SK-N-SH (cell line): ENCODE measurements around the gene ERC2. TPM values are rescaled to one million over a fixed set of nuclear protein-coding genes. Genes with fewer than 3 reads are reported as not detected.

Experiments
- CTCF ChIA-PET: fragments of 300-600, 350-600 bp; formaldehyde crosslinking; extraction: SDS; loops from one replicate; lab custom pipeline; 2021; lab: Yijun Ruan, JAX
- POLR2A ChIA-PET: fragments of 350-600 bp; sonication (Branson Sonifier 250); formaldehyde crosslinking; extraction: SDS; loops from one replicate; lab custom pipeline; 2020; ENCODE audit warnings: antibody characterized with exemption, inconsistent platforms; lab: Yijun Ruan, JAX
- DNase-seq: peaks from one replicate; pipeline ENCODE4 v3.0.0; 2012
- H2AFZ ChIP-seq: fragments of 200-600 bp; sonication (generic); 2 replicates; pipeline ENCODE4 v1.8.1; 2016; ENCODE audit warnings: antibody characterized with exemption, mild to moderate bottlenecking, low read depth
- H3F3A ChIP-seq: fragments of 200-600 bp; sonication (generic); replicated peaks from 2 replicates; pipeline ENCODE3; 2016; ENCODE audit warnings: antibody characterized with exemption, mild to moderate bottlenecking; ENCODE audit not compliant: insufficient read depth
- H3K27ac ChIP-seq, 2 experiments: fragments of 200-500 bp in 1 of 2; fragments of 200-600 bp in 1 of 2; sonication (Bioruptor generic) in 1 of 2; sonication (generic), shearing (Covaris generic) in 1 of 2; 2 replicates each; pipeline versions ENCODE4 v1.5.1 to v1.6.1; 2014 to 2016; ENCODE audit warnings: low read depth in 2 of 2, inconsistent platforms in 1 of 2, low read length in 1 of 2, mild to moderate bottlenecking in 1 of 2, mixed read lengths in 1 of 2
- H3K27me3 ChIP-seq: fragments of 200-600 bp; sonication (generic), shearing (Covaris generic); 2 replicates; pipeline ENCODE4 v1.6.1; 2016; ENCODE audit warnings: mixed run types; ENCODE audit not compliant: insufficient read depth
- H3K36me3 ChIP-seq, 2 experiments: fragments of 200-500 bp in 1 of 2; fragments of 200-600 bp in 1 of 2; sonication (Bioruptor generic) in 1 of 2; sonication (generic) in 1 of 2; replicated peaks in 1 of 2; 2 replicates each; pipeline versions ENCODE3 to v1.5.1; 2014 to 2016; ENCODE audit warnings: low read length in 1 of 2, mild to moderate bottlenecking in 1 of 2; ENCODE audit not compliant: insufficient read depth in 2 of 2, control insufficient read depth in 1 of 2
- H3K4me1 ChIP-seq, 2 experiments: fragments of 200-500 bp in 1 of 2; fragments of 200-600 bp in 1 of 2; sonication (Bioruptor generic) in 1 of 2; sonication (generic), shearing (Covaris generic) in 1 of 2; 2 replicates each; pipeline versions ENCODE4 v1.5.1 to v1.6.1; 2014 to 2016; ENCODE audit warnings: low read depth in 1 of 2, low read length in 1 of 2, mixed run types in 1 of 2; ENCODE audit not compliant: insufficient read depth in 2 of 2, control insufficient read depth in 1 of 2
- H3K4me2 ChIP-seq: fragments of 200-600 bp; sonication (generic), shearing (Covaris generic); 2 replicates; pipeline ENCODE4 v1.6.1; 2017; ENCODE audit warnings: mixed run types
- H3K4me3 ChIP-seq, 2 experiments: fragments of 200-500 bp in 1 of 2; fragments of 200-600 bp in 1 of 2; sonication (Bioruptor generic) in 1 of 2; sonication (generic), shearing (Covaris generic) in 1 of 2; 2 replicates each; pipeline versions ENCODE4 v1.5.1 to v1.8.1; 2014 to 2016; ENCODE audit warnings: low read depth in 2 of 2, inconsistent platforms in 1 of 2, low read length in 1 of 2, mild to moderate bottlenecking in 1 of 2, mixed read lengths in 1 of 2, moderate library complexity in 1 of 2
- H3K79me2 ChIP-seq: fragments of 200-600 bp; sonication (generic); 2 replicates; pipeline ENCODE4 v1.8.1; 2017; ENCODE audit warnings: mild to moderate bottlenecking; ENCODE audit not compliant: insufficient read depth
- H3K9ac ChIP-seq: fragments of 200-600 bp; sonication (generic); 2 replicates; pipeline ENCODE4 v1.6.1; 2017; ENCODE audit warnings: mixed run types
- H3K9me2 ChIP-seq: fragments of 200-600 bp; sonication (generic); 2 replicates; pipeline ENCODE4 v1.6.1; 2017; ENCODE audit warnings: mixed run types
- H3K9me3 ChIP-seq: fragments of 200-600 bp; sonication (generic); 2 replicates; pipeline ENCODE4 v1.6.1; 2017; ENCODE audit warnings: mixed run types, mild to moderate bottlenecking, moderate library complexity
- H4K20me1 ChIP-seq: fragments of 200-600 bp; sonication (generic); 2 replicates; pipeline ENCODE4 v1.6.1; 2017; ENCODE audit warnings: mild to moderate bottlenecking, mixed run types; ENCODE audit not compliant: insufficient read depth
- CHD2 ChIP-seq: fragments of 150-350 bp; IDR thresholded peaks from 2 replicates; pipeline ENCODE4 v1.6.1; 2018; ENCODE audit warnings: low read length; ENCODE audit not compliant: partially characterized antibody
- CTCF ChIP-seq: fragments of 200-600 bp; sonication (generic); IDR thresholded peaks from 2 replicates; pipeline ENCODE4 v1.6.1; 2017; ENCODE audit warnings: antibody characterized with exemption, mild to moderate bottlenecking, moderate library complexity
- ELF1 ChIP-seq: IDR thresholded peaks from 2 replicates; pipeline ENCODE4 v1.4.0; 2012
- EP300 ChIP-seq, 2 experiments: IDR thresholded peaks; 2 replicates each; pipeline versions ENCODE4 v1.4.0 to v1.6.1; 2012; ENCODE audit warnings: borderline replicate concordance in 1 of 2, low read depth in 1 of 2, low read length in 1 of 2
- EZH2phosphoT487 ChIP-seq: fragments of 200-600 bp; sonication (generic); IDR thresholded peaks from 2 replicates; pipeline ENCODE4 v1.6.1; 2017; ENCODE audit warnings: low read depth, mixed run types, mild to moderate bottlenecking, antibody characterized with exemption, moderate library complexity, borderline replicate concordance
- FOSL2 ChIP-seq: IDR thresholded peaks from 2 replicates; pipeline ENCODE4 v1.4.0; 2012; ENCODE audit warnings: low read depth, mild to moderate bottlenecking, moderate library complexity, borderline replicate concordance
- GABPA ChIP-seq: IDR thresholded peaks from 2 replicates; pipeline ENCODE4 v1.4.0; 2012; ENCODE audit warnings: low read depth, mild to moderate bottlenecking
- IRF3 ChIP-seq: fragments of 150-350 bp; IDR thresholded peaks from 2 replicates; pipeline ENCODE4 v1.6.1; 2016; ENCODE audit warnings: mild to moderate bottlenecking, low read depth, low read length
- MAX ChIP-seq: IDR thresholded peaks from 2 replicates; pipeline ENCODE4 v1.4.0; 2012; ENCODE audit warnings: low read depth
- NRF1 ChIP-seq: IDR thresholded peaks from 2 replicates; pipeline ENCODE4 v1.6.1; 2012; ENCODE audit warnings: low read depth, mild to moderate bottlenecking, low read length
- RCOR1 ChIP-seq: fragments of 150-350 bp; IDR thresholded peaks from 2 replicates; pipeline ENCODE4 v1.6.1; 2017; ENCODE audit warnings: antibody characterized with exemption, low read length
- REST ChIP-seq: IDR thresholded peaks from 2 replicates; pipeline ENCODE4 v1.6.1; 2012; ENCODE audit warnings: mild to moderate bottlenecking, low read depth, low read length, moderate library complexity
- RXRA ChIP-seq: IDR thresholded peaks from 2 replicates; pipeline ENCODE4 v1.4.0; 2012; ENCODE audit warnings: low read depth, mild to moderate bottlenecking, borderline replicate concordance
- SIN3A ChIP-seq: IDR thresholded peaks from 2 replicates; pipeline ENCODE4 v1.6.1; 2012; ENCODE audit warnings: low read depth, mild to moderate bottlenecking, low read length, moderate library complexity, borderline replicate concordance
- TCF12 ChIP-seq: IDR thresholded peaks from 2 replicates; pipeline ENCODE4 v1.4.0; 2012
- TEAD4 ChIP-seq: IDR thresholded peaks from 2 replicates; pipeline ENCODE4 v1.4.0; 2012; ENCODE audit warnings: mild to moderate bottlenecking, borderline replicate concordance; ENCODE audit not compliant: insufficient read depth
- USF1 ChIP-seq: IDR thresholded peaks from 2 replicates; pipeline ENCODE4 v1.4.0; 2012; ENCODE audit warnings: low read depth, borderline replicate concordance
- USF2 ChIP-seq: fragments of 150-350 bp; IDR thresholded peaks from 2 replicates; pipeline ENCODE4 v1.6.1; 2017; ENCODE audit warnings: antibody characterized with exemption, low read length, low read depth, borderline replicate concordance
- YY1 ChIP-seq: IDR thresholded peaks from 2 replicates; pipeline ENCODE4 v1.4.0; 2012; ENCODE audit warnings: low read depth, mild to moderate bottlenecking
- ZBTB33 ChIP-seq: IDR thresholded peaks from 2 replicates; pipeline ENCODE4 v1.4.0; 2012; ENCODE audit warnings: low read depth, borderline replicate concordance
- WGBS: methylation state at CpG from one replicate; pipeline ENCODE4 v1.1.6; 2017; ENCODE audit warnings: low lambda C conversion rate; 5-methylcytosine and 5-hydroxymethylcytosine counted together
- polyA plus RNA-seq, 3 experiments: library from polyadenylated mRNA; depleted of rRNA; stranded (reverse); fragments of >200 nt; gene quantifications; 2 replicates each; pipeline ENCODE4 v1.2.3, GENCODE V29; 2012

Gene ERC2
- polyA plus RNA-seq, 1 of the 3 experiments (the other 2 are of a cell fraction), result 1.6 TPM

GRCh38 chr3:56369914-56370313, 98.4 kb downstream of the ERC2 start:
- POLR2A ChIA-PET, result no interaction called here
- Histone ChIP-seq H3F3A (no peaks in the 10 kb centered on the region), H3K79me2 (no peaks in the 10 kb centered on the region), H3K4me3 (no peak overlapping the region), H3K27ac (no peak overlapping the region), H3K4me2 (no peak overlapping the region), H3K9me3 (no peaks in the 10 kb centered on the region), H3K9ac (no peak overlapping the region), H3K9me2 (no peaks in the 10 kb centered on the region), H3K27me3 (no peaks in the 10 kb centered on the region), H3K36me3 (no peaks in the 10 kb centered on the region), H4K20me1 (no peaks in the 10 kb centered on the region), H3K4me1 (no peaks in the 10 kb centered on the region; a peak in 1 of 4 replicates), H2AFZ (no peak overlapping the region)
- TF ChIP-seq CTCF (no peak), SIN3A (no peak), CHD2 (no peak), USF1 (no peak), EZH2phosphoT487 (no peak), TCF12 (no peak), MAX (no peak), IRF3 (no peak), ZBTB33 (no peak), GABPA (no peak), RXRA (no peak), EP300 (IDR thresholded peaks at IDR 0.05; ENCODE audit: borderline replicate concordance in 1 of 2, low read depth in 1 of 2, low read length in 1 of 2) (no peak), REST (no peak), FOSL2 (no peak), NRF1 (no peak), ELF1 (no peak), YY1 (no peak), TEAD4 (no peak), USF2 (no peak), RCOR1 (no peak)
- 70% methylated on average over 3 of the region's 3 CpGs for WGBS
- CTCF ChIA-PET, result interaction anchor here (1.8 kb wide), 1 partner anchor 29 kb away, joined by 4 read pairs; no protein-coding TSS in a partner anchor
- DNase-seq, result no peak
